ENCODE data around the gene UNC5B. TPM values are rescaled to one million over a fixed set of nuclear protein-coding genes. Genes with fewer than 3 reads are reported as not detected.
A peak's percentile ranks its signal among the peaks of the same experiment; 100 is the strongest.
"Not testable (repeated sequence)": the region's sequence is repeated elsewhere in the genome, so short reads cannot be mapped to it uniquely, and the experiment has no call there.

UNC5B gene
- polyA plus RNA-seq, 1 donor (not counting 4 experiments of a cell fraction or from before 2014, with no cell fraction given): 1.1 TPM

- Histone ChIP-seq H2AFZ (ENCODE audit: control insufficient read depth, low read length) (no peak overlapping the region), H3K4me1 (ENCODE audit: control insufficient read depth, extremely low read depth, insufficient read depth, low read length) (peaks cover 8% of the 10 kb centered on the region), H3K4me2 (ENCODE audit: control insufficient read depth, extremely low read depth, insufficient read depth, low read depth, low read length) (no peak overlapping the region), H4K20me1 (ENCODE audit: control insufficient read depth, extremely low read depth, insufficient read depth, low read length) (peaks cover 5% of the 10 kb centered on the region), H3K4me3 (ENCODE audit: control insufficient read depth in 2 of 3, extremely low read depth in 1 of 3, insufficient read depth in 2 of 3, low read depth in 1 of 3, low read length in 3 of 3) (no peak overlapping the region), H3K27ac (ENCODE audit: control insufficient read depth, insufficient read depth, low read length) (no peak overlapping the region), H3K79me2 (ENCODE audit: control insufficient read depth, insufficient read depth, low read length) (no peaks in the 10 kb centered on the region), H3K36me3 (ENCODE audit: control insufficient read depth in 2 of 2, extremely low read depth in 1 of 2, insufficient read depth in 2 of 2, low read length in 2 of 2) (peaks cover 0 to 2% of the 10 kb centered on the region in 2 experiments), H3K9me1 (ENCODE audit: control insufficient read depth, extremely low read depth, insufficient read depth, low read length) (no peaks in the 10 kb centered on the region), H3K9ac (ENCODE audit: control insufficient read depth, extremely low read depth, insufficient read depth, low read length) (no peak overlapping the region), H3K27me3 (ENCODE audit: control insufficient read depth, extremely low read depth, insufficient read depth, low read length) (peaks cover 6% of the 10 kb centered on the region), H3K9me3 (ENCODE audit: control insufficient read depth, low read depth, low read length) (no peaks in the 10 kb centered on the region)
- no peak for FAIRE-seq
- no peak for DNase-seq (ENCODE audit: low read depth, low spot score)
- dilution Hi-C loops (cut with MboI; ENCODE audit: extremely low pct_ligation_motif_present, low sequenced_read_pairs): no loop called here
- no peak for TF ChIP-seq EZH2 (IDR thresholded peaks at IDR 0.05; ENCODE audit: low read length)
- no peak for TF ChIP-seq CTCF (optimal IDR thresholded peaks at IDR 0.05 in 1 of 3, IDR thresholded peaks at IDR 0.05 in 1 of 3, conservative IDR thresholded peaks at IDR 0.05 in 1 of 3; ENCODE audit: extremely low read depth in 1 of 3, insufficient read depth in 2 of 3, low read length in 3 of 3)
Measured at GRCh38 chr10:71295641-71296040, 83.3 kb downstream of the UNC5B start.

GRCh38 chr10:71296086-71296485 lies 83.7 kb downstream of the UNC5B start:
- Histone ChIP-seq H3K27me3 (ENCODE audit: control insufficient read depth, extremely low read depth, insufficient read depth, low read length) (peaks cover 6% of the 10 kb centered on the region), H3K9me3 (ENCODE audit: control insufficient read depth, low read depth, low read length) (no peaks in the 10 kb centered on the region), H3K9ac (ENCODE audit: control insufficient read depth, extremely low read depth, insufficient read depth, low read length) (no peak overlapping the region), H3K79me2 (ENCODE audit: control insufficient read depth, insufficient read depth, low read length) (no peaks in the 10 kb centered on the region), H3K4me1 (ENCODE audit: control insufficient read depth, extremely low read depth, insufficient read depth, low read length) (peaks cover 12% of the 10 kb centered on the region), H3K27ac (ENCODE audit: control insufficient read depth, insufficient read depth, low read length) (no peak overlapping the region), H2AFZ (ENCODE audit: control insufficient read depth, low read length) (no peak overlapping the region), H3K4me2 (ENCODE audit: control insufficient read depth, extremely low read depth, insufficient read depth, low read depth, low read length) (no peak overlapping the region), H4K20me1 (ENCODE audit: control insufficient read depth, extremely low read depth, insufficient read depth, low read length) (peaks cover 5% of the 10 kb centered on the region), H3K9me1 (ENCODE audit: control insufficient read depth, extremely low read depth, insufficient read depth, low read length) (no peaks in the 10 kb centered on the region), H3K36me3 (ENCODE audit: control insufficient read depth in 2 of 2, extremely low read depth in 1 of 2, insufficient read depth in 2 of 2, low read length in 2 of 2) (peaks cover 0 to 2% of the 10 kb centered on the region in 2 experiments), H3K4me3 (ENCODE audit: control insufficient read depth in 2 of 3, extremely low read depth in 1 of 3, insufficient read depth in 2 of 3, low read depth in 1 of 3, low read length in 3 of 3) (no peak overlapping the region)
- TF ChIP-seq CTCF (optimal IDR thresholded peaks at IDR 0.05 in 1 of 3, IDR thresholded peaks at IDR 0.05 in 1 of 3, conservative IDR thresholded peaks at IDR 0.05 in 1 of 3; ENCODE audit: extremely low read depth in 1 of 3, insufficient read depth in 2 of 3, low read length in 3 of 3): no peak
- TF ChIP-seq EZH2 (IDR thresholded peaks at IDR 0.05; ENCODE audit: low read length): no peak
- FAIRE-seq: no peak
- DNase-seq (ENCODE audit: low read depth, low spot score): no peak
- dilution Hi-C loops (cut with MboI; ENCODE audit: extremely low pct_ligation_motif_present, low sequenced_read_pairs): no loop called here

GRCh38 chr10:71296811-71297210 lies 84.4 kb downstream of the UNC5B start:
- FAIRE-seq: not testable (repeated sequence)

More at GRCh38 chr10:71296811-71297210, 84.4 kb downstream of the UNC5B start:
- peak overlapping the region; percentile 19 for H2AFZ ChIP-seq (ENCODE audit: control insufficient read depth, low read length)
- H3K79me2 ChIP-seq (ENCODE audit: control insufficient read depth, insufficient read depth, low read length); H3K9me3 ChIP-seq (ENCODE audit: control insufficient read depth, low read depth, low read length); H3K36me3 ChIP-seq (ENCODE audit: control insufficient read depth in 2 of 2, extremely low read depth in 1 of 2, insufficient read depth in 2 of 2, low read length in 2 of 2); DNase-seq (ENCODE audit: low read depth, low spot score); H3K9me1 ChIP-seq (ENCODE audit: control insufficient read depth, extremely low read depth, insufficient read depth, low read length); H3K4me3 ChIP-seq (ENCODE audit: control insufficient read depth in 2 of 3, extremely low read depth in 1 of 3, insufficient read depth in 2 of 3, low read depth in 1 of 3, low read length in 3 of 3); H4K20me1 ChIP-seq (ENCODE audit: control insufficient read depth, extremely low read depth, insufficient read depth, low read length); dilution Hi-C loops (cut with MboI; ENCODE audit: extremely low pct_ligation_motif_present, low sequenced_read_pairs); H3K9ac ChIP-seq (ENCODE audit: control insufficient read depth, extremely low read depth, insufficient read depth, low read length); H3K27ac ChIP-seq (ENCODE audit: control insufficient read depth, insufficient read depth, low read length); H3K4me2 ChIP-seq (ENCODE audit: control insufficient read depth, extremely low read depth, insufficient read depth, low read depth, low read length); H3K27me3 ChIP-seq (ENCODE audit: control insufficient read depth, extremely low read depth, insufficient read depth, low read length): not testable (repeated sequence)
- H3K4me1 ChIP-seq (ENCODE audit: control insufficient read depth, extremely low read depth, insufficient read depth, low read length): peaks cover 17% of the 10 kb centered on the region
